ENCODE measurements around the gene AHCYL2.

DNA sequence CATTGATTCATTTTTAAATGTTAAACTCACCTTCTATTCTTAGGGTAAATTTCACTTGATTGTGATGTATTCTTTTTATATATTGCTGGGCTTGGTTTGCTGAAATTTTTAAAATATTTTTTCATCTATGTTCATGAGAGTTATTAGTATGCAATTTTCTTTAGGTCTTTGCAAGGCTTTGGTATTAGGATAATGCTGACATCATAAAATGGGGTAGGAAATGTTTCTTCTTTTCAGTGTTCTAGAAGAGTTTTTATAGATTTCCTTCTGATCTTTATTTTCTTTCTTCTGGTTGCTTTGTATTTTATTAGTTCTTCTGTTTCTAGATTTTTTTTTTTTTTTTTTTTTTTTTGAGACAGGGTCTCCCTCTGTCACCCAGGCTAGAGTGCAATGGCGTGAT, 56.3 kb downstream of the AHCYL2 start:
- TF ChIP-seq SIN3A (conservative IDR thresholded peaks at IDR 0.05 in 1 of 2, IDR thresholded peaks at IDR 0.05 in 1 of 2; ENCODE audit: low read depth in 1 of 2, low read length in 2 of 2) (no peak), USF2 (IDR thresholded peaks at IDR 0.05; ENCODE audit: low read length) (no peak), TAF1 (IDR thresholded peaks at IDR 0.05; ENCODE audit: low read depth, low read length) (no peak), CEBPB (IDR thresholded peaks at IDR 0.05; ENCODE audit: low read depth, low read length) (no peak)
